ENCODE results near the gene SORT1. TPM values are rescaled to one million over a fixed set of nuclear protein-coding genes. Genes with fewer than 3 reads are reported as not detected.
A peak's percentile ranks its signal among the peaks of the same experiment; 100 is the strongest.

The SORT1 gene
- total and polyA plus RNA-seq, 2 of the 8 experiments (the other 6 are each of a cell fraction or from before 2014, with no cell fraction given), result 18.7 to 69.6 TPM

GRCh38 chr1:109282952-109283747, 114.6 kb downstream of the SORT1 start, which contains the start of gene PSRC1 (continued):
- peak; percentile 68 for TF ChIP-seq ASH2L (IDR thresholded peaks at IDR 0.05; ENCODE audit: low read length)
- no peak for TF ChIP-seq USF2 (IDR thresholded peaks at IDR 0.05; ENCODE audit: low read length)
- no peak for TF ChIP-seq SIX5 (IDR thresholded peaks at IDR 0.05; ENCODE audit: low read depth, low read length)
- no peak for TF ChIP-seq POU5F1 (IDR thresholded peaks at IDR 0.05; ENCODE audit: low read depth, low read length)
- peak; percentile 85 for TF ChIP-seq TAF7 (optimal IDR thresholded peaks at IDR 0.05; ENCODE audit: borderline replicate concordance, low read depth, low read length)
- TF ChIP-seq KDM5A (IDR thresholded peaks at IDR 0.05; ENCODE audit: low read length), result peak; percentile 38; the same call in 1 of the 2 replicates
- TF ChIP-seq, protein P1, sequence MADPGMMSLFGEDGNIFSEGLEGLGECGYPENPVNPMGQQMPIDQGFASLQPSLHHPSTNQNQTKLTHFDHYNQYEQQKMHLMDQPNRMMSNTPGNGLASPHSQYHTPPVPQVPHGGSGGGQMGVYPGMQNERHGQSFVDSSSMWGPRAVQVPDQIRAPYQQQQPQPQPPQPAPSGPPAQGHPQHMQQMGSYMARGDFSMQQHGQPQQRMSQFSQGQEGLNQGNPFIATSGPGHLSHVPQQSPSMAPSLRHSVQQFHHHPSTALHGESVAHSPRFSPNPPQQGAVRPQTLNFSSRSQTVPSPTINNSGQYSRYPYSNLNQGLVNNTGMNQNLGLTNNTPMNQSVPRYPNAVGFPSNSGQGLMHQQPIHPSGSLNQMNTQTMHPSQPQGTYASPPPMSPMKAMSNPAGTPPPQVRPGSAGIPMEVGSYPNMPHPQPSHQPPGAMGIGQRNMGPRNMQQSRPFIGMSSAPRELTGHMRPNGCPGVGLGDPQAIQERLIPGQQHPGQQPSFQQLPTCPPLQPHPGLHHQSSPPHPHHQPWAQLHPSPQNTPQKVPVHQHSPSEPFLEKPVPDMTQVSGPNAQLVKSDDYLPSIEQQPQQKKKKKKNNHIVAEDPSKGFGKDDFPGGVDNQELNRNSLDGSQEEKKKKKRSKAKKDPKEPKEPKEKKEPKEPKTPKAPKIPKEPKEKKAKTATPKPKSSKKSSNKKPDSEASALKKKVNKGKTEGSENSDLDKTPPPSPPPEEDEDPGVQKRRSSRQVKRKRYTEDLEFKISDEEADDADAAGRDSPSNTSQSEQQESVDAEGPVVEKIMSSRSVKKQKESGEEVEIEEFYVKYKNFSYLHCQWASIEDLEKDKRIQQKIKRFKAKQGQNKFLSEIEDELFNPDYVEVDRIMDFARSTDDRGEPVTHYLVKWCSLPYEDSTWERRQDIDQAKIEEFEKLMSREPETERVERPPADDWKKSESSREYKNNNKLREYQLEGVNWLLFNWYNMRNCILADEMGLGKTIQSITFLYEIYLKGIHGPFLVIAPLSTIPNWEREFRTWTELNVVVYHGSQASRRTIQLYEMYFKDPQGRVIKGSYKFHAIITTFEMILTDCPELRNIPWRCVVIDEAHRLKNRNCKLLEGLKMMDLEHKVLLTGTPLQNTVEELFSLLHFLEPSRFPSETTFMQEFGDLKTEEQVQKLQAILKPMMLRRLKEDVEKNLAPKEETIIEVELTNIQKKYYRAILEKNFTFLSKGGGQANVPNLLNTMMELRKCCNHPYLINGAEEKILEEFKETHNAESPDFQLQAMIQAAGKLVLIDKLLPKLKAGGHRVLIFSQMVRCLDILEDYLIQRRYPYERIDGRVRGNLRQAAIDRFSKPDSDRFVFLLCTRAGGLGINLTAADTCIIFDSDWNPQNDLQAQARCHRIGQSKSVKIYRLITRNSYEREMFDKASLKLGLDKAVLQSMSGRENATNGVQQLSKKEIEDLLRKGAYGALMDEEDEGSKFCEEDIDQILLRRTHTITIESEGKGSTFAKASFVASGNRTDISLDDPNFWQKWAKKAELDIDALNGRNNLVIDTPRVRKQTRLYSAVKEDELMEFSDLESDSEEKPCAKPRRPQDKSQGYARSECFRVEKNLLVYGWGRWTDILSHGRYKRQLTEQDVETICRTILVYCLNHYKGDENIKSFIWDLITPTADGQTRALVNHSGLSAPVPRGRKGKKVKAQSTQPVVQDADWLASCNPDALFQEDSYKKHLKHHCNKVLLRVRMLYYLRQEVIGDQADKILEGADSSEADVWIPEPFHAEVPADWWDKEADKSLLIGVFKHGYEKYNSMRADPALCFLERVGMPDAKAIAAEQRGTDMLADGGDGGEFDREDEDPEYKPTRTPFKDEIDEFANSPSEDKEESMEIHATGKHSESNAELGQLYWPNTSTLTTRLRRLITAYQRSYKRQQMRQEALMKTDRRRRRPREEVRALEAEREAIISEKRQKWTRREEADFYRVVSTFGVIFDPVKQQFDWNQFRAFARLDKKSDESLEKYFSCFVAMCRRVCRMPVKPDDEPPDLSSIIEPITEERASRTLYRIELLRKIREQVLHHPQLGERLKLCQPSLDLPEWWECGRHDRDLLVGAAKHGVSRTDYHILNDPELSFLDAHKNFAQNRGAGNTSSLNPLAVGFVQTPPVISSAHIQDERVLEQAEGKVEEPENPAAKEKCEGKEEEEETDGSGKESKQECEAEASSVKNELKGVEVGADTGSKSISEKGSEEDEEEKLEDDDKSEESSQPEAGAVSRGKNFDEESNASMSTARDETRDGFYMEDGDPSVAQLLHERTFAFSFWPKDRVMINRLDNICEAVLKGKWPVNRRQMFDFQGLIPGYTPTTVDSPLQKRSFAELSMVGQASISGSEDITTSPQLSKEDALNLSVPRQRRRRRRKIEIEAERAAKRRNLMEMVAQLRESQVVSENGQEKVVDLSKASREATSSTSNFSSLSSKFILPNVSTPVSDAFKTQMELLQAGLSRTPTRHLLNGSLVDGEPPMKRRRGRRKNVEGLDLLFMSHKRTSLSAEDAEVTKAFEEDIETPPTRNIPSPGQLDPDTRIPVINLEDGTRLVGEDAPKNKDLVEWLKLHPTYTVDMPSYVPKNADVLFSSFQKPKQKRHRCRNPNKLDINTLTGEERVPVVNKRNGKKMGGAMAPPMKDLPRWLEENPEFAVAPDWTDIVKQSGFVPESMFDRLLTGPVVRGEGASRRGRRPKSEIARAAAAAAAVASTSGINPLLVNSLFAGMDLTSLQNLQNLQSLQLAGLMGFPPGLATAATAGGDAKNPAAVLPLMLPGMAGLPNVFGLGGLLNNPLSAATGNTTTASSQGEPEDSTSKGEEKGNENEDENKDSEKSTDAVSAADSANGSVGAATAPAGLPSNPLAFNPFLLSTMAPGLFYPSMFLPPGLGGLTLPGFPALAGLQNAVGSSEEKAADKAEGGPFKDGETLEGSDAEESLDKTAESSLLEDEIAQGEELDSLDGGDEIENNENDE (IDR thresholded peaks at IDR 0.05; ENCODE audit: insufficient replicate concordance, low read length), result no peak
- TF ChIP-seq JUND (IDR thresholded peaks at IDR 0.05; ENCODE audit: low read length), result no peak
- peak; percentile 81 to 88; a peak in 2 of 3 replicates for TF ChIP-seq POLR2A (IDR thresholded peaks at IDR 0.05; ENCODE audit: control extremely low read depth in 1 of 2, low read depth in 2 of 2, low read length in 2 of 2)
